GM12878 (cell line): ENCODE results near the gene CDH4. TPM values are rescaled to one million over a fixed set of nuclear protein-coding genes. Genes with fewer than 3 reads are reported as not detected.

Experiments
- ATAC-seq: fragments of 200-7000 bp; cut with Tn5 transposase; 3 replicates; pipeline ENCODE4 v1.9.1; 2020; ENCODE audit warnings: mild to moderate bottlenecking, moderate library complexity
- BruUV-seq: library from RNA; stranded (reverse); fragments of 400-500 nt; replicated peaks from 2 replicates; lab custom pipeline; 2021; lab: Mats Ljungman, UMichigan
- CTCF ChIA-PET: fragments of 300-600 bp; sonication (Branson Sonifier 250); formaldehyde crosslinking; extraction: SDS; loops from one replicate; lab custom pipeline; 2021; ENCODE audit warnings: inconsistent platforms; lab: Yijun Ruan, JAX
- POLR2A ChIA-PET: fragments of 350-600 bp; formaldehyde crosslinking; extraction: SDS; loops from one replicate; lab custom pipeline; 2021; ENCODE audit warnings: inconsistent platforms; lab: Charles Lee
- RAD21 ChIA-PET: fragments of 300-600 bp; sonication (Branson Sonifier 250); formaldehyde crosslinking; loops from one replicate; lab custom pipeline; 2023; ENCODE audit warnings: antibody characterized with exemption; ENCODE audit not compliant: unreplicated experiment; lab: Charles Lee
- SMC1A ChIA-PET: fragments of 300-600 bp; sonication (Branson Sonifier 250); formaldehyde crosslinking; loops from one replicate; lab custom pipeline; 2023; ENCODE audit not compliant: unreplicated experiment, uncharacterized antibody; lab: Charles Lee
- DNase-seq: peaks from one replicate; pipeline ENCODE4 v3.0.0-alpha.2; 2011; ENCODE audit warnings: low read depth, low spot score
- FAIRE-seq: peaks from 3 replicates; lab custom pipeline; 2011; peaks lifted over from hg19 to GRCh38; lab: Jason Lieb, UNC
- H2AFZ ChIP-seq: 2 replicates; pipeline ENCODE4 v1.6.0; 2011; ENCODE audit warnings: low read depth, low read length, control low read depth; ENCODE audit not compliant: control insufficient read depth
- H3K27ac ChIP-seq: 2 replicates; pipeline ENCODE4 v1.5.1; 2011; ENCODE audit warnings: control low read depth; ENCODE audit not compliant: control insufficient read depth, insufficient read depth
- H3K27me3 ChIP-seq, 2 experiments: replicated peaks in 1 of 2; 2 replicates each; pipeline versions ENCODE4 v1.6.0 to v1.6.1; 2011; ENCODE audit warnings: low read length in 1 of 2; ENCODE audit not compliant: control insufficient read depth in 2 of 2, insufficient read depth in 2 of 2
- H3K36me3 ChIP-seq, 2 experiments: 2 replicates each; pipeline ENCODE4 v1.5.1; 2011; ENCODE audit warnings: low read length in 1 of 2; ENCODE audit not compliant: control insufficient read depth in 2 of 2, insufficient read depth in 2 of 2
- H3K4me1 ChIP-seq: 2 replicates; pipeline ENCODE4 v1.6.1; 2011; ENCODE audit warnings: mild to moderate bottlenecking, low read length, moderate library complexity, mixed read lengths; ENCODE audit not compliant: control insufficient read depth, insufficient read depth
- H3K4me2 ChIP-seq: 2 replicates; pipeline ENCODE4 v1.6.0; 2011; ENCODE audit warnings: control low read depth; ENCODE audit not compliant: control insufficient read depth, insufficient read depth
- H3K4me3 ChIP-seq: fragments of 200-600 bp; sonication (generic); 2 replicates; pipeline ENCODE4 v1.5.1; 2016
- H3K79me2 ChIP-seq: 2 replicates; pipeline ENCODE4 v1.6.0; 2011; ENCODE audit warnings: low read length; ENCODE audit not compliant: control insufficient read depth, insufficient read depth
- H3K9ac ChIP-seq: 2 replicates; pipeline ENCODE4 v1.8.0; 2011; ENCODE audit warnings: low read length, control low read depth, mixed read lengths; ENCODE audit not compliant: control insufficient read depth, insufficient read depth
- H3K9me3 ChIP-seq: replicated peaks from 3 replicates; pipeline ENCODE4 v1.5.1; 2011; ENCODE audit warnings: mild to moderate bottlenecking, low read length; ENCODE audit not compliant: control insufficient read depth, insufficient read depth
- H4K20me1 ChIP-seq: 2 replicates; pipeline ENCODE4 v1.6.0; 2011; ENCODE audit not compliant: control insufficient read depth, insufficient read depth
- JUND ChIP-seq: IDR thresholded peaks from 2 replicates; pipeline ENCODE4 v1.6.1; 2012; ENCODE audit warnings: low read depth, mild to moderate bottlenecking, low read length, improper control_type of control experiment, moderate library complexity
- MYC ChIP-seq: IDR thresholded peaks from 2 replicates; pipeline ENCODE4 v1.6.1; 2011; ENCODE audit warnings: mild to moderate bottlenecking, low read length, moderate library complexity, inconsistent platforms; ENCODE audit not compliant: insufficient read depth, insufficient replicate concordance, insufficient read length, severe bottlenecking
- RAD51 ChIP-seq: fragments of 450-650 bp; IDR thresholded peaks from 2 replicates; pipeline ENCODE4 v1.6.1; 2016; ENCODE audit warnings: moderate library complexity, mild to moderate bottlenecking, inconsistent platforms
- REST ChIP-seq: IDR thresholded peaks from 2 replicates; pipeline ENCODE4 v1.6.1; 2012; ENCODE audit warnings: mild to moderate bottlenecking, low read depth, low read length
- SIX5 ChIP-seq: IDR thresholded peaks from 2 replicates; pipeline ENCODE4 v1.6.1; 2011; ENCODE audit warnings: mild to moderate bottlenecking, low read depth, low read length, moderate library complexity; ENCODE audit not compliant: severe bottlenecking
- SMAD5 ChIP-seq: IDR thresholded peaks from 2 replicates; pipeline ENCODE4 v1.6.1; 2016; ENCODE audit warnings: antibody characterized with exemption, low read depth
- SPI1 ChIP-seq: IDR thresholded peaks from 2 replicates; pipeline ENCODE4 v1.6.1; 2011; ENCODE audit warnings: low read depth, mild to moderate bottlenecking, low read length, moderate library complexity, borderline replicate concordance; ENCODE audit not compliant: insufficient read depth
- SUPT20H ChIP-seq: IDR thresholded peaks from 2 replicates; pipeline ENCODE4 v1.6.1; 2011; ENCODE audit warnings: low read depth, mild to moderate bottlenecking, low read length, moderate library complexity, borderline replicate concordance; ENCODE audit not compliant: control insufficient read depth
- WRNIP1 ChIP-seq: IDR thresholded peaks from 2 replicates; pipeline ENCODE4 v1.6.1; 2011; ENCODE audit warnings: low read depth, low read length, improper control_type of control experiment, borderline replicate concordance
- ZBTB11 ChIP-seq: fragments of 450-650 bp; formaldehyde crosslinking; IDR thresholded peaks from 2 replicates; pipeline ENCODE4 v1.5.0; 2022; ENCODE audit warnings: mild to moderate bottlenecking, missing genetic modification characterization
- ZBTB33 ChIP-seq: fragments of 450-650 bp; IDR thresholded peaks from 2 replicates; pipeline ENCODE4 v1.6.1; 2017; ENCODE audit warnings: mild to moderate bottlenecking
- WGBS: methylation state at CpG from one replicate; pipeline ENCODE4 v1.1.6; 2016; ENCODE audit warnings: low lambda C conversion rate; ENCODE audit not compliant: insufficient replicate concordance, insufficient coverage; ENCODE audit errors: missing lambda C conversion rate; 5-methylcytosine and 5-hydroxymethylcytosine counted together
- in situ Hi-C: fragments of 300-500 bp; cut with MboI; formaldehyde crosslinking; loops from 9 replicates; pipeline ENCODE4 v1.14.3; 2018; ENCODE audit warnings: mixed read lengths
- intact Hi-C: fragments of 100-400 bp; cut with micrococcal nuclease; formaldehyde crosslinking; loops from one replicate; pipeline ENCODE4 v1.14.2; 2022; ENCODE audit not compliant: unreplicated experiment
- polyA plus RNA-seq, 11 experiments: library from polyadenylated mRNA; depleted of rRNA in 4 of 11; unstranded in 6 of 11; stranded (reverse) in 5 of 11; fragments of >200 nt; fragmentation: Nextera tagmentation in 4 of 11; fragmentation: Illumina TruSeq in 1 of 11; extraction: Ambion mirVana in 4 of 11; extraction: Trizol in 1 of 11; gene quantifications; 1 replicate in 1 of 11; 2 replicates in 10 of 11; pipeline versions ENCODE4 v1.2.1 to v1.2.3, GENCODE V29; 2011 to 2016; ENCODE audit warnings: inconsistent platforms in 2 of 11, missing spikeins in 2 of 11, low read depth in 1 of 11
- total RNA-seq, 4 experiments: library from RNA; depleted of rRNA in 3 of 4; stranded (reverse); fragments of >200 nt in 3 of 4; fragmentation: Illumina TruSeq in 1 of 4; extraction: Trizol in 1 of 4; gene quantifications; 2 replicates each; pipeline versions ENCODE4 v1.2.1 to v1.2.3, GENCODE V29; 2013 to 2021

The CDH4 gene
- total and polyA plus RNA-seq, 10 of the 15 experiments (the other 5 are each of a cell fraction or from before 2014, with no cell fraction given), result not detected

GRCh38 chr20:61693055-61693600, 441.1 kb downstream of the CDH4 start:
- no peak for DNase-seq
- intact Hi-C loops (no loop called here), in situ Hi-C loops (no loop called here)
- RAD21 ChIA-PET, result no interaction called here
- POLR2A ChIA-PET, result no interaction called here
- Histone ChIP-seq H3K4me1 (no peaks in the 10 kb centered on the region), H3K27me3 (no peaks in the 10 kb centered on the region), H3K27ac (no peak overlapping the region), H3K79me2 (no peaks in the 10 kb centered on the region), H3K9ac (no peak overlapping the region), H4K20me1 (no peaks in the 10 kb centered on the region), H3K36me3 (no peaks in the 10 kb centered on the region), H2AFZ (no peak overlapping the region), H3K9me3 (no peaks in the 10 kb centered on the region), H3K4me2 (no peak overlapping the region), H3K4me3 (no peak overlapping the region)
- FAIRE-seq, result no peak
- SMC1A ChIA-PET, result no interaction called here
- CTCF ChIA-PET, result no interaction called here
- WGBS, result 22% methylated on average over 12 of the region's 12 CpGs
- no peak for ATAC-seq
- no TSS peak for BruUV-seq
- no peak for TF ChIP-seq REST
- no peak for TF ChIP-seq ZBTB11 (CRISPR knock-in tag)
- TF ChIP-seq SIX5, result no peak
- TF ChIP-seq SMAD5, result no peak
- no peak for TF ChIP-seq WRNIP1
- TF ChIP-seq JUND, result no peak
- TF ChIP-seq MYC, result no peak
- no peak for TF ChIP-seq ZBTB33
- no peak for TF ChIP-seq SUPT20H
- TF ChIP-seq SPI1, result no peak
- no peak for TF ChIP-seq RAD51
